ENCODE measurements around the gene FYCO1. TPM values are rescaled to one million over a fixed set of nuclear protein-coding genes. Genes with fewer than 3 reads are reported as not detected.
"Not testable (repeated sequence)": the region's sequence is repeated elsewhere in the genome, so short reads cannot be mapped to it uniquely, and the experiment has no call there.

Gene FYCO1
- total RNA-seq, 2 experiments from 2014 or later: 8.2 to 10.6 TPM

GRCh38 chr3:46007280-46007679, 11.7 kb upstream of the FYCO1 start:
- POLR2A ChIA-PET: no interaction called here

GRCh38 chr3:46006238-46007032, 10.8 kb upstream of the FYCO1 start:
- Mint-ChIP-seq H3K9me3 (ENCODE audit: low read depth) (no peaks in the 10 kb centered on the region), H3K27ac (no peak overlapping the region), H3K4me3 (no peak overlapping the region), H3K27me3 (peaks cover 3% of the 10 kb centered on the region), H3K36me3 (ENCODE audit: low read depth) (no peaks in the 10 kb centered on the region), H3K4me1 (peaks cover 4% of the 10 kb centered on the region)
- intact Hi-C loops (cut with DNase I, micrococcal nuclease): no loop called here
- ATAC-seq (no peak), DNase-seq (no peak)
- ChIA-PET CTCF (no interaction called here), POLR2A (no interaction called here)

More at GRCh38 chr3:46007280-46007679, 11.7 kb upstream of the FYCO1 start:
- Mint-ChIP-seq H3K36me3 (ENCODE audit: low read depth) (no peaks in the 10 kb centered on the region), H3K9me3 (ENCODE audit: low read depth) (no peaks in the 10 kb centered on the region), H3K27ac (no peak overlapping the region), H3K27me3 (peaks cover 5% of the 10 kb centered on the region), H3K4me1 (peaks cover 4% of the 10 kb centered on the region), H3K4me3 (no peak overlapping the region)
- CTCF ChIA-PET: interaction anchor here (0.7 kb wide), 1 partner anchor 61 kb away, joined by 3 read pairs; no protein-coding TSS in a partner anchor
- DNase-seq: no peak
- ATAC-seq: no peak
- intact Hi-C loops (cut with DNase I, micrococcal nuclease): no loop called here

- H3K36me3 Mint-ChIP-seq (ENCODE audit: low read depth); intact Hi-C loops (cut with DNase I, micrococcal nuclease); H3K27me3 Mint-ChIP-seq; H3K9me3 Mint-ChIP-seq (ENCODE audit: low read depth); H3K4me3 Mint-ChIP-seq; H3K4me1 Mint-ChIP-seq; ATAC-seq; CTCF ChIA-PET; POLR2A ChIA-PET; H3K27ac Mint-ChIP-seq; DNase-seq: not testable (repeated sequence)
These were observed 8.1 kb upstream of the FYCO1 start for GRCh38 chr3:46003706-46004105.

GRCh38 chr3:46001178-46001577, 5.6 kb upstream of the FYCO1 start:
- ChIA-PET CTCF (interaction anchor here (1.5 kb wide), 1 partner anchor 9 kb away, joined by 3 read pairs; no protein-coding TSS in a partner anchor), POLR2A (no interaction called here)
- ATAC-seq: no peak
- Mint-ChIP-seq H3K36me3 (ENCODE audit: low read depth) (peaks cover 3% of the 10 kb centered on the region), H3K27me3 (no peaks in the 10 kb centered on the region), H3K9me3 (ENCODE audit: low read depth) (no peaks in the 10 kb centered on the region), H3K4me1 (peaks cover 6% of the 10 kb centered on the region), H3K27ac (no peak overlapping the region), H3K4me3 (no peak overlapping the region)
- no peak for DNase-seq
- intact Hi-C loops (cut with DNase I, micrococcal nuclease): no loop called here

- Mint-ChIP-seq H3K36me3 (ENCODE audit: low read depth) (peaks cover 6% of the 10 kb centered on the region), H3K4me1 (peaks cover 26% of the 10 kb centered on the region), H3K9me3 (ENCODE audit: low read depth) (no peaks in the 10 kb centered on the region), H3K27me3 (no peaks in the 10 kb centered on the region), H3K4me3 (no peak overlapping the region), H3K27ac (no peak overlapping the region)
- intact Hi-C loops (cut with DNase I, micrococcal nuclease): loop anchor here in 1 of 2 experiments (2.0 kb wide), 1 partner anchor 21 kb away; no protein-coding TSS in a partner anchor
- DNase-seq: no peak
- no peak for ATAC-seq
- CTCF ChIA-PET: no interaction called here
- POLR2A ChIA-PET: no interaction called here
These were observed 2.3 kb upstream of the FYCO1 start for GRCh38 chr3:45997942-45998341.

GRCh38 chr3:45997499-45997898, 1.9 kb upstream of the FYCO1 start:
- H3K9me3 Mint-ChIP-seq (ENCODE audit: low read depth); CTCF ChIA-PET; H3K4me3 Mint-ChIP-seq; ATAC-seq; H3K36me3 Mint-ChIP-seq (ENCODE audit: low read depth); H3K27me3 Mint-ChIP-seq; DNase-seq; H3K27ac Mint-ChIP-seq; POLR2A ChIA-PET; intact Hi-C loops (cut with DNase I, micrococcal nuclease): not testable (repeated sequence)
- peaks cover 30% of the 10 kb centered on the region for H3K4me1 Mint-ChIP-seq

- no peaks in the 10 kb centered on the region for H3K27me3 Mint-ChIP-seq
- ATAC-seq: peak; percentile 30
- CTCF ChIA-PET: interaction anchor here (0.5 to 1.8 kb wide), 8 partner anchors 12 to 1737 kb away, joined by 3 to 5 read pairs (median 4); no protein-coding TSS in a partner anchor
- no peaks in the 10 kb centered on the region for H3K9me3 Mint-ChIP-seq (ENCODE audit: low read depth)
- intact Hi-C loops (cut with DNase I, micrococcal nuclease): loop anchor here (1.0 to 2.0 kb wide), 4 partner anchors 14 to 52 kb away; partner anchors contain the start of gene CXCR6 (in 2 of the 2)
- peaks cover 51% of the 10 kb centered on the region for H3K4me1 Mint-ChIP-seq
- peak; percentile 69 for DNase-seq
- peaks cover 13% of the 10 kb centered on the region for H3K36me3 Mint-ChIP-seq (ENCODE audit: low read depth)
- H3K4me3 Mint-ChIP-seq: peak overlapping the region; percentile 80
- POLR2A ChIA-PET: interaction anchor here (0.6 to 1.1 kb wide), 2 partner anchors 14 to 110 kb away, joined by 4 to 6 read pairs; no protein-coding TSS in a partner anchor
- peak overlapping the region; percentile 93 for H3K27ac Mint-ChIP-seq
These were observed 997 bp downstream of the FYCO1 start for GRCh38 chr3:45994419-45995235.

- Mint-ChIP-seq H3K27ac (peak overlapping the region; percentile 65), H3K27me3 (no peaks in the 10 kb centered on the region), H3K4me3 (no peak overlapping the region), H3K36me3 (ENCODE audit: low read depth) (peaks cover 13% of the 10 kb centered on the region), H3K9me3 (ENCODE audit: low read depth) (no peaks in the 10 kb centered on the region), H3K4me1 (peaks cover 61% of the 10 kb centered on the region)
- ATAC-seq (peak; percentile 27), DNase-seq (no peak)
- POLR2A ChIA-PET: no interaction called here
- CTCF ChIA-PET: interaction anchor here (0.7 to 1.8 kb wide), 13 partner anchors 11 to 302 kb away, joined by 3 to 9 read pairs (median 3); partner anchors contain the start of gene CXCR6
- intact Hi-C loops (cut with DNase I, micrococcal nuclease): loop anchor here (2.0 kb wide), 3 partner anchors 13 to 51 kb away; partner anchors contain the start of gene CXCR6 (in 1 of the 2)
These were observed 2.1 kb downstream of the FYCO1 start for GRCh38 chr3:45993421-45994027.

- DNase-seq: no peak
- Mint-ChIP-seq H3K9me3 (ENCODE audit: low read depth) (no peaks in the 10 kb centered on the region), H3K4me1 (peaks cover 65% of the 10 kb centered on the region), H3K27ac (peak overlapping the region; percentile 65), H3K4me3 (no peak overlapping the region), H3K36me3 (ENCODE audit: low read depth) (peaks cover 13% of the 10 kb centered on the region), H3K27me3 (no peaks in the 10 kb centered on the region)
- ChIA-PET CTCF (interaction anchor here (0.9 to 1.8 kb wide), 4 partner anchors 22 to 86 kb away, joined by 3 to 9 read pairs (median 4); partner anchors contain the start of gene CXCR6), POLR2A (no interaction called here)
- ATAC-seq: no peak
- intact Hi-C loops (cut with DNase I, micrococcal nuclease): no loop called here
These were observed 2.8 kb downstream of the FYCO1 start for GRCh38 chr3:45992821-45993221.

- peaks cover 13% of the 10 kb centered on the region for H3K36me3 Mint-ChIP-seq (ENCODE audit: low read depth)
- POLR2A ChIA-PET: no interaction called here
- intact Hi-C loops (cut with DNase I, micrococcal nuclease): no loop called here
- H3K27ac Mint-ChIP-seq: no peak overlapping the region
- H3K4me1 Mint-ChIP-seq: peaks cover 68% of the 10 kb centered on the region
- no peak overlapping the region for H3K4me3 Mint-ChIP-seq
- no peaks in the 10 kb centered on the region for H3K9me3 Mint-ChIP-seq (ENCODE audit: low read depth)
- ATAC-seq (no peak), DNase-seq (no peak)
- CTCF ChIA-PET: interaction anchor here (1.0 to 1.8 kb wide), 2 partner anchors 53 to 87 kb away, joined by 3 to 9 read pairs; no protein-coding TSS in a partner anchor
- H3K27me3 Mint-ChIP-seq: no peaks in the 10 kb centered on the region
These were observed 3.4 kb downstream of the FYCO1 start for GRCh38 chr3:45992133-45992729.

- Mint-ChIP-seq H3K9me3 (ENCODE audit: low read depth) (no peaks in the 10 kb centered on the region), H3K4me3 (no peak overlapping the region), H3K36me3 (ENCODE audit: low read depth) (peaks cover 14% of the 10 kb centered on the region), H3K27ac (peak overlapping the region; percentile 24), H3K4me1 (peaks cover 69% of the 10 kb centered on the region), H3K27me3 (no peaks in the 10 kb centered on the region)
- intact Hi-C loops (cut with DNase I, micrococcal nuclease): no loop called here
- ChIA-PET POLR2A (no interaction called here), CTCF (no interaction called here)
- ATAC-seq: no peak
- no peak for DNase-seq
These were observed 4.3 kb downstream of the FYCO1 start for GRCh38 chr3:45991341-45991740.
